Astrocyte of the cerebellum (primary cell): ENCODE measurements around the gene TPRG1L.

Source experiments
- DNase-seq: peaks from one replicate; pipeline ENCODE4 v3.0.0-alpha.2; 2011; ENCODE audit warnings: low read depth
- H3K4me3 ChIP-seq: 2 replicates; pipeline ENCODE4 v1.5.1; 2011; ENCODE audit warnings: mild to moderate bottlenecking, low read depth, low read length, moderate library complexity
- CTCF ChIP-seq: IDR thresholded peaks from 2 replicates; pipeline ENCODE4 v1.5.1; 2012; ENCODE audit warnings: low read length, low read depth, moderate library complexity, mild to moderate bottlenecking; ENCODE audit errors: missing control alignments
- in situ Hi-C: cut with HindIII; loops from 2 replicates; pipeline ENCODE4 v1.10.0; 2017; ENCODE audit warnings: low sequenced_read_pairs

TPRG1L gene

GRCh38 chr1:3669421-3669821 lies 44.6 kb downstream of the TPRG1L start:
- H3K4me3 ChIP-seq: no peak overlapping the region
- DNase-seq: no peak
- in situ Hi-C loops: no loop called here
- TF ChIP-seq CTCF: no peak

GRCh38 chr1:3669971-3670431 lies 45.2 kb downstream of the TPRG1L start:
- H3K4me3 ChIP-seq: no peak overlapping the region
- in situ Hi-C loops: no loop called here
- DNase-seq: no peak

GRCh38 chr1:3670823-3671265 lies 46.0 kb downstream of the TPRG1L start:
- in situ Hi-C loops: no loop called here
- no peak overlapping the region for H3K4me3 ChIP-seq
- TF ChIP-seq CTCF: no peak
- DNase-seq: no peak

More at GRCh38 chr1:3669971-3670431, 45.2 kb downstream of the TPRG1L start:
- no peak for TF ChIP-seq CTCF

- H3K4me3 ChIP-seq: no peak overlapping the region
- in situ Hi-C loops: no loop called here
- DNase-seq: no peak
- TF ChIP-seq CTCF: no peak
Observed at GRCh38 chr1:3671371-3672180, 46.8 kb downstream of the TPRG1L start.

GRCh38 chr1:3672231-3672970 lies 47.6 kb downstream of the TPRG1L start:
- in situ Hi-C loops: no loop called here
- TF ChIP-seq CTCF: no peak
- no peak overlapping the region for H3K4me3 ChIP-seq
- no peak for DNase-seq

GRCh38 chr1:3672971-3673361 lies 48.2 kb downstream of the TPRG1L start:
- no peak overlapping the region for H3K4me3 ChIP-seq
- in situ Hi-C loops: no loop called here
- no peak for DNase-seq
- TF ChIP-seq CTCF: no peak
